BJ (cell line): ENCODE measurements around the gene TSR3. TPM values are rescaled to one million over a fixed set of nuclear protein-coding genes. Genes with fewer than 3 reads are reported as not detected.

ENCODE experiments used
- CTCF ChIA-PET: fragments of 350-600 bp; formaldehyde crosslinking; extraction: SDS; loops from one replicate; lab custom pipeline; 2021; ENCODE audit warnings: antibody characterized with exemption, inconsistent platforms; lab: Yijun Ruan, JAX
- POLR2A ChIA-PET: fragments of 300-600 bp; sonication (Branson Sonifier 250); formaldehyde crosslinking; extraction: SDS; loops from one replicate; lab custom pipeline; 2021; ENCODE audit warnings: antibody characterized with exemption; lab: Charles Lee
- DNase-seq: peaks from one replicate; pipeline ENCODE4 v3.0.0-alpha.2; 2011; ENCODE audit warnings: low read depth
- H3K27me3 ChIP-seq: 2 replicates; pipeline ENCODE4 v1.6.0; 2011; ENCODE audit warnings: low read length; ENCODE audit not compliant: control insufficient read depth, insufficient read depth
- H3K36me3 ChIP-seq: 2 replicates; pipeline ENCODE4 v1.5.1; 2011; ENCODE audit warnings: low read length; ENCODE audit not compliant: control insufficient read depth, insufficient read depth
- H3K4me3 ChIP-seq: 2 replicates; pipeline ENCODE4 v1.5.1; 2011; ENCODE audit warnings: low read depth, mild to moderate bottlenecking, control low read depth, low read length
- CTCF ChIP-seq: IDR thresholded peaks from 2 replicates; pipeline ENCODE4 v1.5.1; 2011; ENCODE audit warnings: low read depth, mild to moderate bottlenecking, control low read depth, inconsistent platforms, low read length, moderate library complexity; ENCODE audit not compliant: insufficient read depth
- polyA plus RNA-seq: library from polyadenylated mRNA; depleted of rRNA; stranded (reverse); fragments of >200 nt; gene quantifications from 2 replicates; pipeline ENCODE4 v1.2.3, GENCODE V29; 2011; rRNA removed

Gene TSR3
- polyA plus RNA-seq, 1 experiment: 52.3 TPM

GRCh38 chr16:1301562-1301961 lies 50.1 kb downstream of the TSR3 start:
- DNase-seq: no peak
- no peak for TF ChIP-seq CTCF
- POLR2A ChIA-PET: interaction anchor here (0.6 kb wide), 1 partner anchor 41 kb away, joined by 6 read pairs; no protein-coding TSS in a partner anchor
- CTCF ChIA-PET: interaction anchor here (0.7 to 2.1 kb wide), 13 partner anchors 11 to 99 kb away, joined by 3 to 14 read pairs (median 3); no protein-coding TSS in a partner anchor
- Histone ChIP-seq H3K27me3 (no peaks in the 10 kb centered on the region), H3K36me3 (no peaks in the 10 kb centered on the region), H3K4me3 (no peak overlapping the region)

- H3K4me3 ChIP-seq: no peak overlapping the region
- H3K36me3 ChIP-seq: no peaks in the 10 kb centered on the region
- CTCF ChIA-PET: interaction anchor here (0.7 to 2.1 kb wide), 14 partner anchors 10 to 100 kb away, joined by 3 to 14 read pairs (median 3); no protein-coding TSS in a partner anchor
- no peak for DNase-seq
- peak; percentile 97 for TF ChIP-seq CTCF
- no peaks in the 10 kb centered on the region for H3K27me3 ChIP-seq
- POLR2A ChIA-PET: no interaction called here
These were observed 50.8 kb downstream of the TSR3 start for GRCh38 chr16:1300664-1301476.

- CTCF ChIA-PET: interaction anchor here (0.8 to 2.0 kb wide), 5 partner anchors 9 to 29 kb away, joined by 3 to 14 read pairs (median 4); no protein-coding TSS in a partner anchor
- no peak overlapping the region for H3K4me3 ChIP-seq
- TF ChIP-seq CTCF: no peak
- POLR2A ChIA-PET: no interaction called here
- no peak for DNase-seq
- no peaks in the 10 kb centered on the region for H3K36me3 ChIP-seq
- no peaks in the 10 kb centered on the region for H3K27me3 ChIP-seq
These were observed 51.8 kb downstream of the TSR3 start for GRCh38 chr16:1299868-1300203.

Other genes starting within 250 kb of the TSR3 start
- 0.20 and 0.37 TPM in 2 replicates for gene CACNA1H, start 198.8 kb downstream of the TSR3 start, polyA plus RNA-seq
- gene TPSG1, start 126.6 kb downstream of the TSR3 start, polyA plus RNA-seq: not detected in 2 replicates
- not detected in 2 replicates for gene TPSB2, start 121.7 kb downstream of the TSR3 start, polyA plus RNA-seq
- gene TPSAB1, start 111.2 kb downstream of the TSR3 start, polyA plus RNA-seq: not detected in 2 replicates
- gene TPSD1, start 95.8 kb downstream of the TSR3 start, polyA plus RNA-seq: not detected in 2 replicates
- gene UBE2I, start 42.2 kb downstream of the TSR3 start, polyA plus RNA-seq: 81.2 and 138 TPM in 2 replicates
- gene BAIAP3, start 18.2 kb downstream of the TSR3 start, polyA plus RNA-seq: 0.29 and 0.33 TPM in 2 replicates
- 74.1 and 113 TPM in 2 replicates for gene GNPTG, start 53 bp upstream of the TSR3 start, polyA plus RNA-seq
- 7.9 and 15.4 TPM in 2 replicates for gene UNKL, start 62.8 kb upstream of the TSR3 start, polyA plus RNA-seq
- gene UQCC4, start 68.9 kb upstream of the TSR3 start, polyA plus RNA-seq: 13.3 and 19.3 TPM in 2 replicates
- gene PERCC1, start 79.2 kb upstream of the TSR3 start, polyA plus RNA-seq: not detected in 2 replicates
- gene CCDC154, start 92.7 kb upstream of the TSR3 start, polyA plus RNA-seq: 0.04 and 0.23 TPM in 2 replicates
- 19.6 and 36.4 TPM in 2 replicates for gene CLCN7, start 123.2 kb upstream of the TSR3 start, polyA plus RNA-seq
- gene PTX4, start 137.1 kb upstream of the TSR3 start, polyA plus RNA-seq: not detected in 2 replicates
- 8.1 and 15.9 TPM in 2 replicates for gene TELO2, start 141.5 kb upstream of the TSR3 start, polyA plus RNA-seq
- gene TMEM204, start 181.8 kb upstream of the TSR3 start, polyA plus RNA-seq: 42.4 and 81.9 TPM in 2 replicates